HG03060 (cell line): ENCODE results near the gene BHLHE41.

Experiments used
- ATAC-seq: cut with Tn5 transposase; IDR thresholded peaks from one replicate; pipeline ENCODE4 v1.9.1; 2021; ENCODE audit warnings: low read depth, moderate number of reproducible peaks; ENCODE audit not compliant: unreplicated experiment

Gene BHLHE41

GRCh38 chr12:26135010-26135420 is 10.2 kb upstream of the BHLHE41 start:
- ATAC-seq: no peak

- no peak for ATAC-seq
These were observed 9.7 kb upstream of the BHLHE41 start for GRCh38 chr12:26134540-26134939.

DNA sequence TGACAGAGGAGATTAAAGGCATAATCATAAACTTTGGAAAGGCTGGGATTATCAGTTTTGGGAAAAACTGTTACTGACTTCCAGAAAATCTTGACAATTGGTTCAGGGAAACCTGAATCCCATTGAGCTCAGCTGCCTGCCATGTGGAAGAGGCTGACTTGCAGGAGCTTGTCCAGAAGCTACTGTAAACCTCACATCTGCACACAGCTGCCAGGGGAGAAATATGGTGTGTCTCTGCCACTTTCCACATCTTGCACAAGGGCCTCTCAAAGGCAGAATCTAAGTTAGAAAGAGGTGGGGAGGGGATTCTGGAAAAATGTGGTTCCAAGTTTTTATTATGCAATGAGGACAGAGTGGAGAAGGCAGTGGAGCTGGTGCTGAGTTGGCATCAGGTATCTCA is 8.7 kb upstream of the BHLHE41 start:
- ATAC-seq: no peak

DNA sequence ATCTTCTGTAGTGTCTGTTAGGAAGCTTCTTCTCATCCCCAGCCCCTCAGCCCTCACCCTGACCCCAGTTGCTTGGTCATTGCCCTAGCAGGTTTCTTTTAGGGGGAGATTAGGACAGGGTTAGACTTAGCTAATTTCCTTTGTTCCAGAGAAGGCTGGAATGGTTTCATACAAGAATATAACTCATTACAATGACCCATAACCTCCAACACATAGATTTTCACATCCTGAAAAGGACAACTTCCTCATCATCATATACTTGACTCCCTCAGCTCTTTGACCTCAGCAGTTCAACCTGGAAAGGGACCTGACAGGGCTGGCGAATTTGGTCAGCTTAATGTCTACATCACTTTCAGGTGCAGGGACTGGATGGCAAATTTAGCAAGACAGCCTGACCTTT is 8.0 kb upstream of the BHLHE41 start:
- no peak for ATAC-seq

DNA sequence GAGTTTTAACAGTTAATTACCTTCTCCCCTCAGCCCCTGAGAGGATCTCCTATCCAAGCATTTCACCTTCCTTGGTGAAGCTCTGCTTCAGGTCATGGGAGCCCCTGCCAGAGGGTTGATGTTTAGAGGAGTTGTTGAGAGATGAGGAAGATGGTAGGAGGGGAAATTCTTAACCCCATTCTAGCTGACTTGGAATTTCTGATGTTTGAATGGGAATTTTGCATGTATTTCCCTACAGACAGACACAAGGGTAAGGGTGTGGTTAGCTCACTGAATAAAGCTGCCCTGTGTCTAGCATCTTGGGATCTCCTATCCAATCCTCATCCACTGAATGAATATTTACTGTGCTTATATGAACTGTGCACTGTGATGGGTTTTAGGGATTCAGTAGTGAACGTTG is 7.1 kb upstream of the BHLHE41 start:
- no peak for ATAC-seq

- ATAC-seq: peak; percentile 40
These were observed 5.9 kb upstream of the BHLHE41 start for GRCh38 chr12:26130728-26131127.

DNA sequence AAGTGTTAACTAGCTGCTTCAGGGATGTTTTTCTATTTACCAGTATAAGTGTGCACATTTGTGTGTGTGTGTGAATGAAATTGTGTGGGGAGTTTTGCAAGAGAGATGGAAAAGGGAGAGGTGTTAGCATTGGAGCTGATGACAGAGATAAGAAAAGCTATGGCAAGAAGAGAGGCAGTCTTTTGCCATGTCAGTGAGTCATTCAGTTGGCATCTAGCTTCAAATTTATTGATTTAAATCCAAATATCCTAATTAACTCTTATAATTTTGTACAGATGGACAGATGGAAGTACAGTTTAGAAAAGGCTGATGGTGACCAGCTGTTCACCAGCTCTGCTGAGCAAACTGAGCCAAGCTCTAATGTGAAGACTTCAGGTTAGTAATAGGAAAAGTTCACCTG is 3.3 kb upstream of the BHLHE41 start:
- no peak for ATAC-seq

DNA sequence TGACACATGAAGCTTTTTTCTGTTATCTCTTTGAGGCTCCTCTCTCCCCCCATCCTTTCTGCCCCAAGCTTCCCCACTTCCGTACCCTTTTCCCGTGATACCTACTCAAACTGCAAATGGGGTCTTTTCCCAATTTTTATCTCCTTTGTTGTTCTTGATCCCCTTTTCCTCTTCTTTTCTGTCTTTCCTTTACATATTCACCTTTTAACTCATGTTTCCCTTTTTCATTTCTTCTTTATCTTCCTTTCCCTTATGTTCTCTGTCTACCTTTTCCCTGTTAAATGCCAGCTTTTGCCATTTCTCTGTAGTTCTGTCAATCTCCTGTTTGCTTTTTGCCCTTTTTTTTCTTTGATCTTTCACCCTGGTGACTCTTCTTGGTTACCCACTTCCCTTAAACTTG is 2.6 kb upstream of the BHLHE41 start:
- no peak for ATAC-seq

DNA sequence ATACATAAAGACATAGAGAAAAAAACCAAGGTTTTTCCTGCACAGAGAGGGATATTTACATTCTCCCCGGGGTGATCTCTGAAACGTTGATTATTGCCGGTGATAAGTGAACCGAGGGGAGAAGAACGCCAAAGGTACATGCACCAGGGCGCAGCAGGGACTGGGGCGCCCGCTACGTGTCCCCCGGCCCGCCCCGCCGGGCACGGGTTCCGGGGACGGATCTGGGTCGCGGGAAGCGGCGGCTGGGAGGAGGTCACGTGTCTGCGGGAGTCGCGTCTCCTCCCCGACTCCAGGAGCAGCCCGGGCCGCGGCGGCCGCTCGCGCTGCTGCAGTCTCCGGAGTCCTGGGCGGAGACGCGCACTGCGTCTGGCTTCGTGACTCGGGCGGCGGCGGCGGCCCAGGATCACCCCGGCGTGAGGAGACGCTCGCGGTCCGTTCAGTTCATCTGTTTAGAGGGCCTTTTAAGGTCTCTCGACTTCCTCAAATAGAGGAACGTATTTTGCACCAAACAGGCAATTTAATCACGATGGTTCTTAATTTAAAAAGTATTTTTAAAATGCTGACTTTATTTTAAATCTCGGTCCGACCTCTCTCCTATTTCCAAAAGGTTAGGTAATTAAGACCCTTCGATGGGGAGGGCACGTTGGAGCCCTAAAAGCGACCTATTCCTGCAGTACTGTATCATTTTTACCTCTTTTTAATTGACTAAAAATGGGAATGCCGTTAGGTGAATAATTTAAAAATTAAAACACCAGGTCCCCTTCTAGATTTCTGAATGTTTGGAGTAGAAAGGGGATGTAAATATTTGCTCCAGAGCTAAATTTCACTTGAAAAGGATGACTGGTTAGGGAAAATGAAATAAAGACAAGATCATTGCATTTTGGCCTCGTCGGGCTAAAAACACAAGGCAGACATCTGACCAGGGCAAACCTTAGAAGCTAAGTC is 1.8 kb upstream of the BHLHE41 start:
- ATAC-seq: no peak

- ATAC-seq: no peak
These were observed 833 bp upstream of the BHLHE41 start for GRCh38 chr12:26125400-26126339.

- no peak for ATAC-seq
These were observed 1.3 kb downstream of the BHLHE41 start for GRCh38 chr12:26123482-26123980.

GRCh38 chr12:26122681-26123481 is 2.0 kb downstream of the BHLHE41 start:
- ATAC-seq: no peak

DNA sequence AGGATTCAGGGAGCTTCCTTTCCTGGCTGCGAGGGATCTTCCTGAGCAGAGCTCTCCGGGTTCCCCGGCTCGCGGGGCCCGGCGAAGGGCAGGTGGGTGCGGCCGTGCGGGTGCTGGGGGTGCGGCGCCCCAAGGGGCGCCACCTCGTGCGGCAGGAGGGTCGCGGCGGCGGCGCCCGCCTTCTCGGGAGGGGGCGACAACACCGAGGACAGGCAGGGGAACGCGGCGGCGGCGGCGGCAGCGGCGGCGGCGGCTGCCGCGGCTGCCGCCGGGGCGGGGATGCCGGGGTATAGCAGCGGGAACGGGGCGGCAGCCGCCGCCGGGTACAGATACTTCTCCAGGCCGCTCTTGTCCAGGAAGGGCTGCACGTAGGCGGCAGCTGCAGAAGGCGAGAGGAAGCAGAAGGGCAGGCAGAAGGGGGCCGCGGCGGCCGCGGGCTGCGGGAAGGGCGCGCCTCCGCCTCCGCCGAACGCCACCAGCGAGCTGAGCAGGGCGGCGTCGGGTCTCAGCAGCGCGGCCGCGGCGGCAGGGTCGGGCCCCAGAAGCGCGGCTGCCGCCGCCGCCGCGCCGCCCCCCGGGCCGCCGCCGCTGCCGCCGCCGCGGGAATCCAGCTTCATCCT is 2.7 kb downstream of the BHLHE41 start:
- ATAC-seq: no peak

DNA sequence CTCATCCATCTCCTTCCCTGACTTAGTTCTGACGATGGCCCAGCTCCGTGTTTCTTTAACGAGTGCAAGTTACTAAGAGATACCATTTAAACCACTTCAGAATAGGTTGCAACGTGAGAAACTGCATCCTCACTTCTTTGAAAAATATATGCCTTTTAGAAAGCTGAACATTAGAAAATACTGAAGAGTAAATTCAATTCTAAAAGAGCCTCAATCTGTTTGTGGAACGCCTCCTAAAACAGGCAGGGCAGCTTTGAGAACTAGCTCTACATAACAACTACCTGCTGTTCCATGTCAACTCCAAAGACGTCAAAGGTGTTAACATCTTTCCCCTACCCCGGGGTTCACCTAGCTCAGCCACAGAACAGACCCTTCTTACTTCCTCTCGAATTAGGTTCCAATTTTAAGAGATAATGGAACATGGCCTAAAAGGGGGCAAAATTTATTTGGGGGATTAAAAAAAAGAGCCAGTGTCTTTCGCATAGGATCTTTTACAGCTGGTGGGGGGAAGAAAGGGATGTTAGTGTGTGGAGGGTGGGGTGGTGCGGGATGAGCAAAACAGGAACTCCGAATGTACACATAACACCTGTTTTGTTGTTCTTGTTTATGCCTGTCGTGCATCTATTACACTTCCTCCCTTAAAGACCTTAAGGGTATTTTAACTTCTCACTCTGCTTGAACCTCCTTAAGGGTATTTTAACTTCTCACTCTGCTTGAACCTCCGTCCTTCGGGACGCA is 3.3 kb downstream of the BHLHE41 start:
- no peak for ATAC-seq

GRCh38 chr12:26120561-26121274 is 4.1 kb downstream of the BHLHE41 start:
- no peak for ATAC-seq

GRCh38 chr12:26119391-26119989 is 5.3 kb downstream of the BHLHE41 start:
- ATAC-seq: no peak

GRCh38 chr12:26118308-26118707 is 6.5 kb downstream of the BHLHE41 start:
- ATAC-seq: no peak
